ENCODE measurements around the gene TTLL11. TPM values are rescaled to one million over a fixed set of nuclear protein-coding genes. Genes with fewer than 3 reads are reported as not detected.

Gene TTLL11
- total and polyA plus RNA-seq, 4 donors: 1.4 to 4.5 (median 3.6) TPM

- 75% methylated on average over 8 of the region's 8 CpGs for WGBS
- peaks cover 3 to 26% (median 22%) of the 10 kb centered on the region in 4 donors for H3K36me3 ChIP-seq (ENCODE audit: control insufficient read depth in 4 of 4, insufficient read depth in 3 of 4, low read depth in 1 of 4, low read length in 3 of 4)
- no peaks in the 10 kb centered on the region for H3K4me1 ChIP-seq (ENCODE audit: control insufficient read depth in 4 of 4, insufficient read depth in 4 of 4, low read length in 3 of 4)
- no peaks in the 10 kb centered on the region for H3K9me3 ChIP-seq (ENCODE audit: control insufficient read depth in 4 of 4, low read length in 3 of 4)
- no peak overlapping the region for H3K9ac ChIP-seq (ENCODE audit: low read depth in 1 of 2, low read length in 2 of 2)
- TF ChIP-seq EGR1 (IDR thresholded peaks at IDR 0.05; ENCODE audit: low read depth in 2 of 2) (no peak), REST (IDR thresholded peaks at IDR 0.05) (no peak), FOXA2 (IDR thresholded peaks at IDR 0.05) (no peak), SP1 (IDR thresholded peaks at IDR 0.05) (no peak), RAD21 (IDR thresholded peaks at IDR 0.05) (no peak), TAF1 (conservative IDR thresholded peaks at IDR 0.05) (no peak), GABPA (IDR thresholded peaks at IDR 0.05 in 1 of 2, conservative IDR thresholded peaks at IDR 0.05 in 1 of 2) (no peak), CTCF (IDR thresholded peaks at IDR 0.05; ENCODE audit: low read depth, low read length, missing input control) (no peak)
- H3K4me3 ChIP-seq (ENCODE audit: low read depth in 1 of 3, low read length in 3 of 3): no peak overlapping the region
- no peaks in the 10 kb centered on the region for H3K27me3 ChIP-seq (ENCODE audit: control insufficient read depth in 4 of 4, insufficient read depth in 4 of 4, low read length in 3 of 4)
- no peak for DNase-seq (ENCODE audit: low spot score)
- no peak overlapping the region for H3K27ac ChIP-seq (ENCODE audit: low read depth in 1 of 2, low read length in 2 of 2)
Observed at GRCh38 chr9:122140368-122141193, 47.5 kb upstream of the TTLL11 start.

GRCh38 chr9:122138560-122139268 is 45.6 kb upstream of the TTLL11 start:
- TF ChIP-seq MAX (IDR thresholded peaks at IDR 0.05) (no peak), JUND (IDR thresholded peaks at IDR 0.05) (no peak), CTCF (IDR thresholded peaks at IDR 0.05; ENCODE audit: low read depth, low read length, missing input control) (no peak), SP1 (IDR thresholded peaks at IDR 0.05) (no peak), ZBTB33 (IDR thresholded peaks at IDR 0.05) (no peak), GABPA (IDR thresholded peaks at IDR 0.05 in 1 of 2, conservative IDR thresholded peaks at IDR 0.05 in 1 of 2) (no peak), FOXA2 (IDR thresholded peaks at IDR 0.05) (no peak), ATF3 (IDR thresholded peaks at IDR 0.05) (no peak), FOXA1 (IDR thresholded peaks at IDR 0.05) (no peak), RAD21 (IDR thresholded peaks at IDR 0.05) (no peak), RXRA (IDR thresholded peaks at IDR 0.05) (no peak), HNF4A (conservative IDR thresholded peaks at IDR 0.05) (no peak), EGR1 (IDR thresholded peaks at IDR 0.05; ENCODE audit: low read depth in 2 of 2) (no peak)
- Histone ChIP-seq H3K36me3 (ENCODE audit: control insufficient read depth in 4 of 4, insufficient read depth in 3 of 4, low read depth in 1 of 4, low read length in 3 of 4) (peaks cover 0 to 11% (median 8%) of the 10 kb centered on the region in 4 donors), H3K9ac (ENCODE audit: low read depth in 1 of 2, low read length in 2 of 2) (no peak overlapping the region), H3K27me3 (ENCODE audit: control insufficient read depth in 4 of 4, insufficient read depth in 4 of 4, low read length in 3 of 4) (no peaks in the 10 kb centered on the region), H3K9me3 (ENCODE audit: control insufficient read depth in 4 of 4, low read length in 3 of 4) (no peaks in the 10 kb centered on the region), H3K4me3 (ENCODE audit: low read depth in 1 of 3, low read length in 3 of 3) (no peak overlapping the region), H3K4me1 (ENCODE audit: control insufficient read depth in 4 of 4, insufficient read depth in 4 of 4, low read length in 3 of 4) (no peaks in the 10 kb centered on the region), H3K27ac (ENCODE audit: low read depth in 1 of 2, low read length in 2 of 2) (no peak overlapping the region)
- DNase-seq (ENCODE audit: low spot score): no peak
- 78% methylated on average over 10 of the region's 10 CpGs for WGBS
